ENCODE measurements around the gene SLC49A3. TPM values are rescaled to one million over a fixed set of nuclear protein-coding genes. Genes with fewer than 3 reads are reported as not detected.
"Not testable (repeated sequence)": the region's sequence is repeated elsewhere in the genome, so short reads cannot be mapped to it uniquely, and the experiment has no call there.

The SLC49A3 gene
- polyA plus RNA-seq (2011; rRNA removed) (1.6 and 2.8 TPM in 2 replicates), polyA minus RNA-seq (2011; rRNA and poly(A)+ RNA removed) (2.0 and 2.3 TPM in 2 replicates)

GRCh38 chr4:688854-689681, at the start of gene SLC49A3:
TSS of gene SLC49A3 (minus strand) at chr4:689151. CDS start at chr4:689127, 24 bp downstream.
- CTCF ChIA-PET = interaction anchor here (0.6 kb wide), 1 partner anchor 38 kb away, joined by 4 read pairs; no protein-coding TSS in a partner anchor

GRCh38 chr4:736561-736960, 47.6 kb upstream of the SLC49A3 start:
- POLR2A ChIA-PET; DNase-seq (ENCODE audit: low read depth); H3K4me3 ChIP-seq (ENCODE audit: low read depth, low read length); CTCF ChIA-PET; H3K27me3 ChIP-seq (ENCODE audit: control insufficient read depth, insufficient read depth, low read length): not testable (repeated sequence)
- peaks cover 35% of the 10 kb centered on the region for H3K36me3 ChIP-seq (ENCODE audit: control insufficient read depth, insufficient read depth, low read length)

More at GRCh38 chr4:688854-689681, at the start of gene SLC49A3:
- H3K27me3 ChIP-seq (ENCODE audit: control insufficient read depth, insufficient read depth, low read length) = peaks cover 2% of the 10 kb centered on the region; the same call in 1 of the 2 replicates
- TF ChIP-seq, protein P1, sequence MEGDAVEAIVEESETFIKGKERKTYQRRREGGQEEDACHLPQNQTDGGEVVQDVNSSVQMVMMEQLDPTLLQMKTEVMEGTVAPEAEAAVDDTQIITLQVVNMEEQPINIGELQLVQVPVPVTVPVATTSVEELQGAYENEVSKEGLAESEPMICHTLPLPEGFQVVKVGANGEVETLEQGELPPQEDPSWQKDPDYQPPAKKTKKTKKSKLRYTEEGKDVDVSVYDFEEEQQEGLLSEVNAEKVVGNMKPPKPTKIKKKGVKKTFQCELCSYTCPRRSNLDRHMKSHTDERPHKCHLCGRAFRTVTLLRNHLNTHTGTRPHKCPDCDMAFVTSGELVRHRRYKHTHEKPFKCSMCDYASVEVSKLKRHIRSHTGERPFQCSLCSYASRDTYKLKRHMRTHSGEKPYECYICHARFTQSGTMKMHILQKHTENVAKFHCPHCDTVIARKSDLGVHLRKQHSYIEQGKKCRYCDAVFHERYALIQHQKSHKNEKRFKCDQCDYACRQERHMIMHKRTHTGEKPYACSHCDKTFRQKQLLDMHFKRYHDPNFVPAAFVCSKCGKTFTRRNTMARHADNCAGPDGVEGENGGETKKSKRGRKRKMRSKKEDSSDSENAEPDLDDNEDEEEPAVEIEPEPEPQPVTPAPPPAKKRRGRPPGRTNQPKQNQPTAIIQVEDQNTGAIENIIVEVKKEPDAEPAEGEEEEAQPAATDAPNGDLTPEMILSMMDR (IDR thresholded peaks at IDR 0.05; ENCODE audit: insufficient read depth, low read depth, low read length) = no peak
- H3K4me3 ChIP-seq (ENCODE audit: low read depth, low read length) = peak within 1 kb of the TSS; percentile 31
- no peak for DNase-seq (ENCODE audit: low read depth)
- H3K36me3 ChIP-seq (ENCODE audit: control insufficient read depth, insufficient read depth, low read length) = no peaks in the 10 kb centered on the region
- POLR2A ChIA-PET = no interaction called here

GRCh38 chr4:735583-735982, 46.6 kb upstream of the SLC49A3 start:
- DNase-seq (ENCODE audit: low read depth) = no peak
- Histone ChIP-seq H3K27me3 (ENCODE audit: control insufficient read depth, insufficient read depth, low read length) (no peaks in the 10 kb centered on the region), H3K36me3 (ENCODE audit: control insufficient read depth, insufficient read depth, low read length) (peaks cover 39% of the 10 kb centered on the region), H3K4me3 (ENCODE audit: low read depth, low read length) (no peak overlapping the region)
- POLR2A ChIA-PET = no interaction called here
- TF ChIP-seq, protein P1 (IDR thresholded peaks at IDR 0.05; ENCODE audit: insufficient read depth, low read depth, low read length) = no peak
- CTCF ChIA-PET = no interaction called here

DNA sequence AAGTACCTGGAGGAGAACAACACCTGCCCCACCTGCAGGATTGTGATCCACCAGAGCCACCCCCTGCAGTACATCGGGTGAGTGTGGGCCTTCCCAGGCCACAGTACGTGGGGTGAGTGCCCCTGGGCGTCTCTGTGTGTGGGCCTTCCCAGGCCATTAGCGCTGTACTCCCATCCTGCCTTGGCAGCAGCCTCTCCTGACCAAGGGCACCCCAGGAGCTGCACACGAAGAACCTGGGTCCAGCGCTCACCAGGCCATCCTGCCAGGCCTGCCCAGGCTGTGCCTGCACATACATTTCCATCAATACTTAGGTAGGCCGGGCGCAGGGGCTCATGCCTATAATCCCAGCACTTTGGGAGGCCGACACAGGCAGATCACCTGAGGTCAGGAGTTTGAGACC, 46.0 kb upstream of the SLC49A3 start:
- Histone ChIP-seq H3K27me3 (ENCODE audit: control insufficient read depth, insufficient read depth, low read length) (no peaks in the 10 kb centered on the region), H3K4me3 (ENCODE audit: low read depth, low read length) (no peak overlapping the region), H3K36me3 (ENCODE audit: control insufficient read depth, insufficient read depth, low read length) (peaks cover 36% of the 10 kb centered on the region)
- no peak for DNase-seq (ENCODE audit: low read depth)
- CTCF ChIA-PET = interaction anchor here (1.9 kb wide), 1 partner anchor 8 kb away, joined by 17 read pairs; no protein-coding TSS in a partner anchor
- TF ChIP-seq, protein P1 (IDR thresholded peaks at IDR 0.05; ENCODE audit: insufficient read depth, low read depth, low read length) = no peak
- POLR2A ChIA-PET = no interaction called here

DNA sequence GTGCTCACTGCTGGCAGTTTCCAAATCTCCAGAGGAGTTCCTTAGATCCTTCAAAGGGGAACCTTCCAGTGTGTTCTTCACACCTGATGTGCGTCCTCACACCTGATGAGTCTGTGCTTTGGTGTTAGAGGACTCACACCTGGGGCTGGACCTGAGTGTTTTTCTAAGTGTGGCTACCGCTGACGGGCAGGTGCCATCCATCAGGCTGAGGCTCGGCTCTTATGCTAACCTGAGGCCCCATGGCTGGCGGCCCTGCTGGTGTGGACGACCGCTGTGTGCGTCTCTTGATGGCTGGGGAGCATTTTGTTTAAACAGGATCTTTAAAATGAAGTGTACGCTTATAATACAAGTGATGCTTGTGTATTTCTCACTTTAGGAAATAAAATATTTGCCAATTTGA, 45.1 kb upstream of the SLC49A3 start:
- CTCF ChIA-PET = interaction anchor here (1.9 kb wide), 1 partner anchor 9 kb away, joined by 17 read pairs; no protein-coding TSS in a partner anchor
- DNase-seq (ENCODE audit: low read depth) = no peak
- Histone ChIP-seq H3K36me3 (ENCODE audit: control insufficient read depth, insufficient read depth, low read length) (peaks cover 38% of the 10 kb centered on the region), H3K27me3 (ENCODE audit: control insufficient read depth, insufficient read depth, low read length) (no peaks in the 10 kb centered on the region), H3K4me3 (ENCODE audit: low read depth, low read length) (no peak overlapping the region)
- TF ChIP-seq, protein P1 (IDR thresholded peaks at IDR 0.05; ENCODE audit: insufficient read depth, low read depth, low read length) = no peak
- POLR2A ChIA-PET = no interaction called here
